ENCODE measurements around the gene SEC61G. TPM values are rescaled to one million over a fixed set of nuclear protein-coding genes. Genes with fewer than 3 reads are reported as not detected.

SEC61G gene
- total and polyA plus RNA-seq, 2 donors (not counting 1 experiment from before 2014, with no cell fraction given) = 23.6 to 60.9 TPM

GRCh38 chr7:54796853-54797252, 37.8 kb upstream of the SEC61G start:
- CTCF ChIA-PET = no interaction called here
- H3K27ac Mint-ChIP-seq = no peak overlapping the region
- no peaks in the 10 kb centered on the region for H3K79me2 ChIP-seq (ENCODE audit: control insufficient read depth, insufficient read depth, low read length)
- no peak for ATAC-seq (ENCODE audit: low read depth)
- H3K4me1 Mint-ChIP-seq = no peaks in the 10 kb centered on the region
- no peak overlapping the region for H3K4me2 ChIP-seq (replicated peaks; ENCODE audit: low read depth, low read length, poor library complexity, severe bottlenecking)
- no peaks in the 10 kb centered on the region for H3K9me3 Mint-ChIP-seq (ENCODE audit: insufficient read depth)
- H3K27ac ChIP-seq (ENCODE audit: low read length in 2 of 2) = no peak overlapping the region
- intact Hi-C loops (cut with micrococcal nuclease) = no loop called here
- peaks cover 9% of the 10 kb centered on the region for H3K27me3 Mint-ChIP-seq
- H3K9ac ChIP-seq (ENCODE audit: low read length) = no peak overlapping the region
- H3K4me1 ChIP-seq (ENCODE audit: control insufficient read depth in 2 of 2, insufficient read depth in 2 of 2, low read length in 2 of 2) = no peaks in the 10 kb centered on the region
- POLR2A ChIA-PET = no interaction called here
- DNase-seq = no peak
- WGBS (ENCODE audit: insufficient coverage) = no CpG with 5 or more reads among the region's 4 CpGs
- H3K4me3 Mint-ChIP-seq = no peak overlapping the region
- H3K9me3 ChIP-seq (ENCODE audit: control extremely low read depth in 1 of 3, control insufficient read depth in 2 of 3, insufficient read depth in 1 of 3, low read length in 2 of 3) = peaks cover 0 to 5% (median 0%) of the 10 kb centered on the region in 3 donors
- TF ChIP-seq CTCF (IDR thresholded peaks at IDR 0.05) = no peak
- no peak for TF ChIP-seq EZH2 (IDR thresholded peaks at IDR 0.05; ENCODE audit: borderline replicate concordance, insufficient read depth, low read depth, low read length, poor library complexity, severe bottlenecking)
- H4K20me1 ChIP-seq (ENCODE audit: control insufficient read depth, insufficient read depth, low read length, poor library complexity, severe bottlenecking) = no peaks in the 10 kb centered on the region
- no peak overlapping the region for H3K4me3 ChIP-seq (ENCODE audit: control extremely low read depth in 1 of 5, extremely low read depth in 1 of 5, insufficient read depth in 1 of 5, low read depth in 2 of 5, low read length in 4 of 5)
- no peaks in the 10 kb centered on the region for H3K36me3 ChIP-seq (replicated peaks in 1 of 2; ENCODE audit: control extremely low read depth in 1 of 2, control insufficient read depth in 1 of 2, extremely low read depth in 1 of 2, insufficient read depth in 2 of 2, low read length in 1 of 2)
- H2AFZ ChIP-seq (ENCODE audit: insufficient read depth, low read depth, low read length, poor library complexity, severe bottlenecking) = no peak overlapping the region
- no peaks in the 10 kb centered on the region for H3K27me3 ChIP-seq (replicated peaks in 1 of 4; ENCODE audit: control extremely low read depth in 1 of 4, control insufficient read depth in 3 of 4, insufficient read depth in 4 of 4, low read length in 3 of 4)

- Mint-ChIP-seq H3K4me1 (no peaks in the 10 kb centered on the region), H3K9me3 (ENCODE audit: insufficient read depth) (no peaks in the 10 kb centered on the region), H3K27me3 (peaks cover 10% of the 10 kb centered on the region), H3K4me3 (no peak overlapping the region), H3K27ac (no peak overlapping the region)
- Histone ChIP-seq H3K9ac (ENCODE audit: low read length) (no peak overlapping the region), H3K36me3 (replicated peaks in 1 of 2; ENCODE audit: control extremely low read depth in 1 of 2, control insufficient read depth in 1 of 2, extremely low read depth in 1 of 2, insufficient read depth in 2 of 2, low read length in 1 of 2) (no peaks in the 10 kb centered on the region), H3K4me3 (ENCODE audit: control extremely low read depth in 1 of 5, extremely low read depth in 1 of 5, insufficient read depth in 1 of 5, low read depth in 2 of 5, low read length in 4 of 5) (no peak overlapping the region), H3K27me3 (replicated peaks in 1 of 4; ENCODE audit: control extremely low read depth in 1 of 4, control insufficient read depth in 3 of 4, insufficient read depth in 4 of 4, low read length in 3 of 4) (no peaks in the 10 kb centered on the region), H3K79me2 (ENCODE audit: control insufficient read depth, insufficient read depth, low read length) (no peaks in the 10 kb centered on the region), H3K9me3 (ENCODE audit: control extremely low read depth in 1 of 3, control insufficient read depth in 2 of 3, insufficient read depth in 1 of 3, low read length in 2 of 3) (peaks cover 0 to 5% (median 0%) of the 10 kb centered on the region in 3 donors), H3K4me1 (ENCODE audit: control insufficient read depth in 2 of 2, insufficient read depth in 2 of 2, low read length in 2 of 2) (no peaks in the 10 kb centered on the region), H3K27ac (ENCODE audit: low read length in 2 of 2) (no peak overlapping the region), H4K20me1 (ENCODE audit: control insufficient read depth, insufficient read depth, low read length, poor library complexity, severe bottlenecking) (no peaks in the 10 kb centered on the region), H3K4me2 (replicated peaks; ENCODE audit: low read depth, low read length, poor library complexity, severe bottlenecking) (no peak overlapping the region), H2AFZ (ENCODE audit: insufficient read depth, low read depth, low read length, poor library complexity, severe bottlenecking) (no peak overlapping the region)
- CTCF ChIA-PET = no interaction called here
- POLR2A ChIA-PET = no interaction called here
- WGBS (ENCODE audit: insufficient coverage) = 88% methylated on average over 6 of the region's 6 CpGs
- no peak for ATAC-seq (ENCODE audit: low read depth)
- intact Hi-C loops (cut with micrococcal nuclease) = no loop called here
- no peak for DNase-seq
- no peak for TF ChIP-seq CTCF (IDR thresholded peaks at IDR 0.05)
- TF ChIP-seq EZH2 (IDR thresholded peaks at IDR 0.05; ENCODE audit: borderline replicate concordance, insufficient read depth, low read depth, low read length, poor library complexity, severe bottlenecking) = no peak
Measured at GRCh38 chr7:54796150-54796549, 37.1 kb upstream of the SEC61G start.
